CD8-positive, alpha-beta memory T cell (primary cell): ENCODE data around the gene PAPSS1. TPM values are rescaled to one million over a fixed set of nuclear protein-coding genes. Genes with fewer than 3 reads are reported as not detected.

Source experiments
- CTCF ChIA-PET: fragments of 350-600 bp; sonication (Branson Sonifier 250); formaldehyde crosslinking; loops from one replicate; lab custom pipeline; 2021; ENCODE audit warnings: antibody characterized with exemption; lab: Charles Lee
- POLR2A ChIA-PET: fragments of 350-600 bp; sonication (Branson Sonifier 250); formaldehyde crosslinking; loops from one replicate; lab custom pipeline; 2021; ENCODE audit warnings: antibody characterized with exemption; lab: Charles Lee
- DNase-seq, 5 donors: peaks; one replicate each; pipeline versions ENCODE4 v3.0.0 to v3.0.0-alpha.2; 2020 to 2022; ENCODE audit warnings: mixed read lengths in 1 of 5
- H3K27ac ChIP-seq: one replicate; pipeline ENCODE4 v1.7.0; 2013; ENCODE audit warnings: low read depth, mild to moderate bottlenecking, low read length, moderate library complexity
- H3K27me3 ChIP-seq: 2 replicates; pipeline ENCODE4 v1.7.0; 2013; ENCODE audit warnings: low read length, mild to moderate bottlenecking; ENCODE audit not compliant: insufficient read depth, poor library complexity, severe bottlenecking
- H3K36me3 ChIP-seq: 2 replicates; pipeline ENCODE4 v1.7.0; 2013; ENCODE audit warnings: mild to moderate bottlenecking, low read length, moderate library complexity; ENCODE audit not compliant: insufficient read depth
- H3K4me1 ChIP-seq: 2 replicates; pipeline ENCODE4 v1.7.0; 2013; ENCODE audit warnings: mild to moderate bottlenecking, low read length, moderate library complexity; ENCODE audit not compliant: insufficient read depth
- H3K4me3 ChIP-seq: 2 replicates; pipeline ENCODE4 v1.7.0; 2013; ENCODE audit warnings: mild to moderate bottlenecking, low read length
- H3K9me3 ChIP-seq: 2 replicates; pipeline ENCODE4 v1.7.0; 2013; ENCODE audit warnings: mild to moderate bottlenecking, low read length
- H3K27ac Mint-ChIP-seq, 8 donors: one replicate each; pipeline ENCODE4 v1.8.0; 2020 to 2021; ENCODE audit warnings: mixed read lengths in 8 of 8, mild to moderate bottlenecking in 6 of 8, inconsistent platforms in 3 of 8, moderate library complexity in 3 of 8
- H3K27me3 Mint-ChIP-seq, 2 donors: one replicate each; pipeline ENCODE4 v1.8.0; 2020 to 2021; ENCODE audit warnings: mixed read lengths in 2 of 2, mild to moderate bottlenecking in 1 of 2, moderate library complexity in 1 of 2
- H3K36me3 Mint-ChIP-seq, 3 donors: one replicate each; pipeline ENCODE4 v1.8.0; 2020 to 2021; ENCODE audit warnings: mixed read lengths in 3 of 3, inconsistent platforms in 1 of 3, mild to moderate bottlenecking in 1 of 3
- H3K4me1 Mint-ChIP-seq, 3 donors: one replicate each; pipeline ENCODE4 v1.8.0; 2020 to 2021; ENCODE audit warnings: mixed read lengths in 3 of 3, inconsistent platforms in 1 of 3, mild to moderate bottlenecking in 1 of 3
- H3K4me3 Mint-ChIP-seq, 7 donors: one replicate each; pipeline ENCODE4 v1.8.0; 2020 to 2021; ENCODE audit warnings: mixed read lengths in 7 of 7, mild to moderate bottlenecking in 6 of 7, moderate library complexity in 4 of 7, inconsistent platforms in 2 of 7
- H3K9me3 Mint-ChIP-seq, 5 donors: one replicate each; pipeline ENCODE4 v1.8.0; 2020 to 2022; ENCODE audit warnings: mixed read lengths in 5 of 5, mild to moderate bottlenecking in 3 of 5, moderate library complexity in 2 of 5, inconsistent platforms in 1 of 5
- polyA plus RNA-seq: library from polyadenylated mRNA; unstranded; fragments of 300-500 nt; fragmentation: Illumina TruSeq; gene quantifications from one replicate; pipeline ENCODE4 v1.2.3, GENCODE V29; 2021
- total RNA-seq, 2 experiments: library from RNA; stranded (reverse); gene quantifications; one replicate each; pipeline ENCODE4 v1.2.3, GENCODE V29; 2021

The PAPSS1 gene
- total and polyA plus RNA-seq, 3 experiments from 2014 or later: 26.6 to 30.9 (median 27.9) TPM

DNA sequence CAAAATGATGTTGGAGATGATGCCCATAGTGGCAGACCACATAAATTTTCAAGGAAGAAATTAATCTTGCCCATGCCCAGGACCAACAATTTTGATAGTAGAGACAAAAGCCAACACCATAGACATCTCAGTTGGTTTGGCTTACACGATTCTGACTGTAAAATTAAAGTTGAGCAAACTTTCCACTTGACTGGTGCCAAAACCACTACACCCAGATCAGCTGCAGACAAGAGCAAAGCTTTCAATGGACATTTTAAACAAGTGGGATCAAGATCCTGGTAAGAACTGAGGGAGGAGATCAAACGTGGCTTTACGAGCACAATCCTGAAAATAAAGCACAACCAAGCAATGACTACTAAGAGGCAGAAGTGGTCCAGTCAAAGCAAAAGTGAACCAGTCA, 90.7 kb downstream of the PAPSS1 start:
- no peaks in the 10 kb centered on the region for H3K9me3 Mint-ChIP-seq
- H3K36me3 Mint-ChIP-seq: peaks cover 30 to 47% (median 41%) of the 10 kb centered on the region in 3 donors
- CTCF ChIA-PET: interaction anchor here (1.7 kb wide), 1 partner anchor 16 kb away, joined by 4 read pairs; no protein-coding TSS in a partner anchor

DNA sequence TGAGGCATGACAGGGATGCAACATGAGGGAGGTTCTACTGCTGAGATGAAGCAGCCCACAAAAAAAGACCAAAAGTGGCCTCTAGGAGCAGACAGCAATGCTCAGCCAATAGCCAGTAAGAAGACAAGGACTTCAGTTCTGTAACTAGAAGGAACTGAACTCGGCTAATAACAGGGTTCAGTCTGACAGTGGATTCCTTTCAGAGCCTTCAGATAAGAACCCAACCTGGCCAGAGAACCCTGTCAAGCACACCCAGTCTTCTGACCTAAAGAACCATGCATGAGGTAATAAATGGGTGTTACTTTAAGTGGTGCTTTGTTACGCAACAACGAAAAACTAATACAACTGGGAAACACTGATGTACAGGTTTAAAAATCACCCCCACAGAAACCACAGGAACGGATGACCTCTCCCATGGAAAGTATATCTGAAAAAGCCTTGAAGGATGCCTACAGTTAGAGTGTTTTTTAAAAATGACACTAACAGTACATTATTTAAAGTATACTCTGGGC, 94.6 kb downstream of the PAPSS1 start:
- Histone ChIP-seq H3K4me3 (no peak overlapping the region), H3K27ac (no peak overlapping the region), H3K9me3 (no peaks in the 10 kb centered on the region), H3K27me3 (no peaks in the 10 kb centered on the region), H3K36me3 (no peaks in the 10 kb centered on the region), H3K4me1 (no peaks in the 10 kb centered on the region)
- peaks cover 0 to 7% (median 5%) of the 10 kb centered on the region in 3 donors for H3K4me1 Mint-ChIP-seq
- ChIA-PET CTCF (no interaction called here), POLR2A (no interaction called here)
- DNase-seq: no peak
- H3K9me3 Mint-ChIP-seq: peaks cover 0 to 6% (median 5%) of the 10 kb centered on the region in 5 donors
- no peak overlapping the region for H3K4me3 Mint-ChIP-seq
- peaks cover 32 to 62% (median 51%) of the 10 kb centered on the region in 3 donors for H3K36me3 Mint-ChIP-seq
- H3K27ac Mint-ChIP-seq: no peak overlapping the region
- no peaks in the 10 kb centered on the region for H3K27me3 Mint-ChIP-seq

More for the DNA sequence above, 90.7 kb downstream of the PAPSS1 start:
- no peak overlapping the region for H3K4me3 Mint-ChIP-seq
- no peaks in the 10 kb centered on the region for H3K27me3 ChIP-seq
- peaks cover 0 to 2% (median 0%) of the 10 kb centered on the region in 3 donors for H3K4me1 Mint-ChIP-seq
- no peak overlapping the region for H3K27ac ChIP-seq
- H3K4me1 ChIP-seq: no peaks in the 10 kb centered on the region
- POLR2A ChIA-PET: no interaction called here
- no peaks in the 10 kb centered on the region for H3K36me3 ChIP-seq
- no peak for DNase-seq
- H3K27ac Mint-ChIP-seq: peak overlapping the region in 2 of 8 donors; percentile 21 to 52
- no peaks in the 10 kb centered on the region for H3K9me3 ChIP-seq
- no peaks in the 10 kb centered on the region for H3K27me3 Mint-ChIP-seq
- H3K4me3 ChIP-seq: no peak overlapping the region

DNA sequence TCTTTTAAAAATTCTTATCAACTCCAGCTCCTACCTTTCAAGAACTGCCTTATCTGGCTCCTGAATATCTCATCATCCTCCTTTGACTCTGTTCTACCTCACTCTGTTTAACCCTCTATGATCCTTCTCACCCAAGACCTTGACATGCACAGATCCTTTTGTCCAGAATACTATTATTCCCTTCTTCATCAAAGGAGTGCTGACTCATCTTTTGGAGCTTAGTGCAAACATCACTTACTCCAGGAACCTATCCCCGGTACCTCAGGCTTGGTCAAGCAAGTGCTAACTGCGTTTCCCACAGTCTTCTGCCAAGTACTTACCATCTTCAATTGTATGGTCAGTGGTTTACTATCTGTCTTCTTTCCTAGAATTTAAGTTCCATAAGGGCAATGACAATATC, 96.0 kb downstream of the PAPSS1 start:
- Histone ChIP-seq H3K27me3 (no peaks in the 10 kb centered on the region), H3K27ac (no peak overlapping the region), H3K9me3 (no peaks in the 10 kb centered on the region), H3K4me1 (no peaks in the 10 kb centered on the region), H3K4me3 (no peak overlapping the region), H3K36me3 (no peaks in the 10 kb centered on the region)
- Mint-ChIP-seq H3K4me3 (no peak overlapping the region), H3K27me3 (no peaks in the 10 kb centered on the region), H3K4me1 (peaks cover 0 to 7% (median 2%) of the 10 kb centered on the region in 3 donors), H3K9me3 (peaks cover 0 to 6% (median 5%) of the 10 kb centered on the region in 5 donors), H3K27ac (no peak overlapping the region), H3K36me3 (peaks cover 24 to 59% (median 39%) of the 10 kb centered on the region in 3 donors)
- no peak for DNase-seq
- POLR2A ChIA-PET: no interaction called here
- CTCF ChIA-PET: no interaction called here

DNA sequence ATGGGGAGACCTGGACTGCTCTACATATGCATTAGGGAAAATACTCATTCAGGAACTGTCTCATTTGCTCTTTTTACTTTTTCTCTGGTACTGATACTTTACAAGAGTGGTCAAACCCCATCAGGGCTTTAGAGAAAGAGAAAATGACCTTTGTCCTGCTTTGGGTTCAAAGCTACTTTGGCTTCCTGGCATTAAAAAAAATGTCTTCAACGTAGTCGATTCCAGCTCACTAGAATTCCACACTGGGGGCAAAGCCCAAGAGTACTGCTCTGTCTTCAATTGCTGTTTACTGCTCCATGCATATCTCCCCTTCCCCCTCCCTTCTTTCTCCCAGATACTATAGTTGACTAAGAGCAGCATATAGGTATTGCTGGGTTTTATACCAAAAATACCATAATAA, 98.0 kb downstream of the PAPSS1 start:
- DNase-seq: no peak
- no peaks in the 10 kb centered on the region for H3K36me3 ChIP-seq
- ChIA-PET POLR2A (no interaction called here), CTCF (no interaction called here)
- H3K4me1 Mint-ChIP-seq: peaks cover 0 to 14% (median 8%) of the 10 kb centered on the region in 3 donors
- no peaks in the 10 kb centered on the region for H3K27me3 Mint-ChIP-seq
- no peak overlapping the region for H3K27ac ChIP-seq
- H3K9me3 Mint-ChIP-seq: peaks cover 0 to 6% (median 5%) of the 10 kb centered on the region in 5 donors
- H3K4me1 ChIP-seq: no peaks in the 10 kb centered on the region
- no peaks in the 10 kb centered on the region for H3K9me3 ChIP-seq
- no peak overlapping the region for H3K4me3 Mint-ChIP-seq
- H3K27ac Mint-ChIP-seq: no peak overlapping the region
- H3K27me3 ChIP-seq: no peaks in the 10 kb centered on the region
- no peak overlapping the region for H3K4me3 ChIP-seq
- peaks cover 24 to 67% (median 38%) of the 10 kb centered on the region in 3 donors for H3K36me3 Mint-ChIP-seq

DNA sequence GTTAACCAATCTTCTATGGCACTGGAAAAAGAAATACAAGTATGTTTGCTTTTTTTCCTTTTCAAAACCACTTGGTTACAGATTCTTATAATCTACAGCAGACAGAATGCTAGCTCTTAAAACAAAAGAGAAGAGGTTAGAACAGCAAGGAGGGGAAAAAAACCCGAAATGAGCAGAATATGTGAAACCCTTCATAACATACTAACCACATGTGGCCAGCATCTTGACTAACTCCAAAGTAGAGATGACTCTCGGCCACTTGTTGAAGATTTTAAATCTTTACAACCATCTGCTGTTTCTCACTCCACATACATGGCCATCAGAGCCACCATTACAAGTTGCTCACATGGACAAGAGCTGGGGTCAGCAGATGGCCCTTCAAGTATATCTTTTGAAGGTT, 100.3 kb downstream of the PAPSS1 start:
- H3K27ac Mint-ChIP-seq: no peak overlapping the region
- Histone ChIP-seq H3K4me3 (no peak overlapping the region), H3K4me1 (no peaks in the 10 kb centered on the region), H3K27me3 (no peaks in the 10 kb centered on the region), H3K36me3 (no peaks in the 10 kb centered on the region), H3K9me3 (no peaks in the 10 kb centered on the region), H3K27ac (no peak overlapping the region)
- H3K36me3 Mint-ChIP-seq: peaks cover 21 to 58% (median 34%) of the 10 kb centered on the region in 3 donors
- H3K9me3 Mint-ChIP-seq: peaks cover 0 to 6% (median 5%) of the 10 kb centered on the region in 5 donors
- no peak for DNase-seq
- peaks cover 0 to 14% (median 8%) of the 10 kb centered on the region in 3 donors for H3K4me1 Mint-ChIP-seq
- ChIA-PET POLR2A (no interaction called here), CTCF (no interaction called here)
- no peaks in the 10 kb centered on the region for H3K27me3 Mint-ChIP-seq
- no peak overlapping the region for H3K4me3 Mint-ChIP-seq

DNA sequence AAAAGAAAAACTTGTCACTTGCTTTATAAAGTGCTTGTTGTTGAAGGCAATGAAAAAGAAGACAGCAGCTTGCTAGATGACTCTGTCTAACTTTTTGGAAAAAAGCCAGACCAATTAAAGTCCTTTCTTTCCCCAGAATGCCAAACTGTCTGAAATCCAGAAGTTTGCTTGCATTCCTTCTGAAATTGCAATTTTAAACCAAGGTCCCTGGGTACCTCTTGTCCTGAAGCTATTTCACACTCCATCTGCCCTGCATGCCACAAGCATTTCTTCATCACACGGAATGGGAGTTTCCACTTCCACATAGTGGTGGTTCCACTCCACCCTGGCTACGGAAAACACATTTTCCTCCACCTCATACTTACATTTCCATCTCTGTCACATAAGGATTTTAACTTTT, 101.0 kb downstream of the PAPSS1 start:
- peaks cover 0 to 14% (median 8%) of the 10 kb centered on the region in 3 donors for H3K4me1 Mint-ChIP-seq
- Histone ChIP-seq H3K36me3 (no peaks in the 10 kb centered on the region), H3K27ac (no peak overlapping the region), H3K4me1 (no peaks in the 10 kb centered on the region), H3K9me3 (no peaks in the 10 kb centered on the region), H3K27me3 (no peaks in the 10 kb centered on the region), H3K4me3 (no peak overlapping the region)
- no peaks in the 10 kb centered on the region for H3K27me3 Mint-ChIP-seq
- no peak overlapping the region for H3K27ac Mint-ChIP-seq
- ChIA-PET POLR2A (no interaction called here), CTCF (no interaction called here)
- H3K36me3 Mint-ChIP-seq: peaks cover 17 to 56% (median 35%) of the 10 kb centered on the region in 3 donors
- H3K9me3 Mint-ChIP-seq: peaks cover 0 to 5% (median 5%) of the 10 kb centered on the region in 5 donors
- no peak for DNase-seq
- H3K4me3 Mint-ChIP-seq: no peak overlapping the region

DNA sequence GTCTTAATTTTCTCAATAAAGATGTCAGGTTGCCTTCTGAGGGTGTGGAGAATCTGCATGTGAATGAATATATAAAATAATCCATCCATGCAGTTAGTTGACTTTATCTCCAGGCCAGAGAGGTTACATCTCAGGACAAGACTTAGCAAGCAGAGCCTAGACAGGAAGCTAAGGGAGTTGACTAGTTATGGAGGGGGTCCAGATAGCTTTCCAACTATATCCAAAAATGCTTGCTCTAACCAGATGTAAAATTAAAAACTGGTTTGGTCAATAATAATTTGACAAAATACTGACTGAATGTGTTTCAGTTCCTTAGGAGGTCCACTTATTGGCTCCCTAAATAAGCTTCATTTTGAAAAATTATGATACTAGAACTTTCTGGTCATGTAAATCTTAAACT, 101.4 kb downstream of the PAPSS1 start:
- ChIA-PET CTCF (no interaction called here), POLR2A (no interaction called here)
- peaks cover 0 to 14% (median 8%) of the 10 kb centered on the region in 3 donors for H3K4me1 Mint-ChIP-seq
- peaks cover 0 to 5% (median 1%) of the 10 kb centered on the region in 5 donors for H3K9me3 Mint-ChIP-seq
- H3K4me3 Mint-ChIP-seq: no peak overlapping the region
- no peaks in the 10 kb centered on the region for H3K27me3 Mint-ChIP-seq
- no peak for DNase-seq
- no peaks in the 10 kb centered on the region for H3K36me3 ChIP-seq
- no peaks in the 10 kb centered on the region for H3K4me1 ChIP-seq
- H3K27ac Mint-ChIP-seq: no peak overlapping the region
- no peak overlapping the region for H3K4me3 ChIP-seq
- H3K27me3 ChIP-seq: no peaks in the 10 kb centered on the region
- H3K27ac ChIP-seq: no peak overlapping the region
- peaks cover 13 to 52% (median 33%) of the 10 kb centered on the region in 3 donors for H3K36me3 Mint-ChIP-seq
- no peaks in the 10 kb centered on the region for H3K9me3 ChIP-seq

DNA sequence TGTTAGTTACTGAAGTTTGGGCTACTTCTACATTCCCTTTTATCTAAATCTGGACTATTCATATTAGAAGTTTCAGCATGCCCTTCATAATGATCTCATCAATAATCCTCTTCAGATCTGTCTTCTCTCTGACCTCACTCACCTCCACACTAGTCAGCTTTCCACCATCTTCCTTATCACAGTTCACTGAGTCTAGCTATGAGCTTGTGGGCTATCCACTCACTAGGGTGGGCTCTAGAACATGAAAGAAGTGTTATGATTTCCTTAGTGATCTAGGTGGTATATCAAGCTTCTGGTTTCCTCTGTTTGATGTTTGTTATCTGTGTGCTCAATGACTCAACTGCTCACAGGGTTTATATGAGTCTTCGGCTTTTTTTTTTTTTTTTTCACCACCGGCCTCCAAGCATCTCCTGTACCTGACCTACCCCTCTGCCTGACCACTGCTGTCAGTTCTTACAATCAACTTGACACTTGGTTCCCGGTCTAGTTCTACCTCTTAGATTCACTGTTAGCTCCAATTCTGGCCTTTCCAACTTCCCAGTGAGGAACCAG, 103.1 kb downstream of the PAPSS1 start:
- Mint-ChIP-seq H3K27ac (no peak overlapping the region), H3K4me1 (peaks cover 0 to 8% (median 7%) of the 10 kb centered on the region in 3 donors), H3K4me3 (no peak overlapping the region), H3K27me3 (no peaks in the 10 kb centered on the region), H3K36me3 (peaks cover 15 to 46% (median 33%) of the 10 kb centered on the region in 3 donors), H3K9me3 (peaks cover 0 to 1% (median 0%) of the 10 kb centered on the region in 5 donors)
- ChIA-PET CTCF (no interaction called here), POLR2A (no interaction called here)
- Histone ChIP-seq H3K27me3 (no peaks in the 10 kb centered on the region), H3K9me3 (no peaks in the 10 kb centered on the region), H3K36me3 (no peaks in the 10 kb centered on the region), H3K27ac (no peak overlapping the region), H3K4me3 (no peak overlapping the region), H3K4me1 (no peaks in the 10 kb centered on the region)
- DNase-seq: no peak
